ENCODE measurements around the gene TSPEAR.

DNA sequence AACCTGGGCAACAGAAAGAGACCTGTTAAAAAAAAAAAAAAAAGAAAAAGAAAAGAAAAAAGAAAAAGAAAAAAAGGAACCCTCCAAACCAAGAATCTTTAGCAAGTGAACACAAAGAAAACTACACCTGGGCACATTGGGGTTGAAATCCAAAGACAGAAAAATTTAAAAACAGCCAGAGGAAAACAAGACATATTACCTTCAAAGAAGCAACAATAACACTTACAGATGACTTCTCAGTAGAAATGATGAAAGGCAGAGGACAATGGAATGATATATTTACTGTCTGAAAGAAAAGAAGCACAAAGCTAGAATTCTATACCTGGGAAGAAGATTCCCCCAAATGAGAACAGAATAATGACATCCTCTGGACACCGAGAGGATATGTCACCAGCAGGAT is 168.7 kb downstream of the TSPEAR start:
- TF ChIP-seq NRF1 (IDR thresholded peaks at IDR 0.05; ENCODE audit: low read depth, low read length) (no peak), YY1 (IDR thresholded peaks at IDR 0.05; ENCODE audit: low read depth) (no peak)
- TF ChIP-seq, protein P1, sequence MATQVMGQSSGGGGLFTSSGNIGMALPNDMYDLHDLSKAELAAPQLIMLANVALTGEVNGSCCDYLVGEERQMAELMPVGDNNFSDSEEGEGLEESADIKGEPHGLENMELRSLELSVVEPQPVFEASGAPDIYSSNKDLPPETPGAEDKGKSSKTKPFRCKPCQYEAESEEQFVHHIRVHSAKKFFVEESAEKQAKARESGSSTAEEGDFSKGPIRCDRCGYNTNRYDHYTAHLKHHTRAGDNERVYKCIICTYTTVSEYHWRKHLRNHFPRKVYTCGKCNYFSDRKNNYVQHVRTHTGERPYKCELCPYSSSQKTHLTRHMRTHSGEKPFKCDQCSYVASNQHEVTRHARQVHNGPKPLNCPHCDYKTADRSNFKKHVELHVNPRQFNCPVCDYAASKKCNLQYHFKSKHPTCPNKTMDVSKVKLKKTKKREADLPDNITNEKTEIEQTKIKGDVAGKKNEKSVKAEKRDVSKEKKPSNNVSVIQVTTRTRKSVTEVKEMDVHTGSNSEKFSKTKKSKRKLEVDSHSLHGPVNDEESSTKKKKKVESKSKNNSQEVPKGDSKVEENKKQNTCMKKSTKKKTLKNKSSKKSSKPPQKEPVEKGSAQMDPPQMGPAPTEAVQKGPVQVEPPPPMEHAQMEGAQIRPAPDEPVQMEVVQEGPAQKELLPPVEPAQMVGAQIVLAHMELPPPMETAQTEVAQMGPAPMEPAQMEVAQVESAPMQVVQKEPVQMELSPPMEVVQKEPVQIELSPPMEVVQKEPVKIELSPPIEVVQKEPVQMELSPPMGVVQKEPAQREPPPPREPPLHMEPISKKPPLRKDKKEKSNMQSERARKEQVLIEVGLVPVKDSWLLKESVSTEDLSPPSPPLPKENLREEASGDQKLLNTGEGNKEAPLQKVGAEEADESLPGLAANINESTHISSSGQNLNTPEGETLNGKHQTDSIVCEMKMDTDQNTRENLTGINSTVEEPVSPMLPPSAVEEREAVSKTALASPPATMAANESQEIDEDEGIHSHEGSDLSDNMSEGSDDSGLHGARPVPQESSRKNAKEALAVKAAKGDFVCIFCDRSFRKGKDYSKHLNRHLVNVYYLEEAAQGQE (IDR thresholded peaks at IDR 0.05; ENCODE audit: low read depth, low read length), result no peak
- TF ChIP-seq, protein P2, sequence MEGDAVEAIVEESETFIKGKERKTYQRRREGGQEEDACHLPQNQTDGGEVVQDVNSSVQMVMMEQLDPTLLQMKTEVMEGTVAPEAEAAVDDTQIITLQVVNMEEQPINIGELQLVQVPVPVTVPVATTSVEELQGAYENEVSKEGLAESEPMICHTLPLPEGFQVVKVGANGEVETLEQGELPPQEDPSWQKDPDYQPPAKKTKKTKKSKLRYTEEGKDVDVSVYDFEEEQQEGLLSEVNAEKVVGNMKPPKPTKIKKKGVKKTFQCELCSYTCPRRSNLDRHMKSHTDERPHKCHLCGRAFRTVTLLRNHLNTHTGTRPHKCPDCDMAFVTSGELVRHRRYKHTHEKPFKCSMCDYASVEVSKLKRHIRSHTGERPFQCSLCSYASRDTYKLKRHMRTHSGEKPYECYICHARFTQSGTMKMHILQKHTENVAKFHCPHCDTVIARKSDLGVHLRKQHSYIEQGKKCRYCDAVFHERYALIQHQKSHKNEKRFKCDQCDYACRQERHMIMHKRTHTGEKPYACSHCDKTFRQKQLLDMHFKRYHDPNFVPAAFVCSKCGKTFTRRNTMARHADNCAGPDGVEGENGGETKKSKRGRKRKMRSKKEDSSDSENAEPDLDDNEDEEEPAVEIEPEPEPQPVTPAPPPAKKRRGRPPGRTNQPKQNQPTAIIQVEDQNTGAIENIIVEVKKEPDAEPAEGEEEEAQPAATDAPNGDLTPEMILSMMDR (IDR thresholded peaks at IDR 0.05), result no peak

All from SK-N-SH (cell line).